Left renal cortex interstitium (tissue), 4 donors: ENCODE results near the gene NBPF3. TPM values are rescaled to one million over a fixed set of nuclear protein-coding genes. Genes with fewer than 3 reads are reported as not detected.
"Not testable (repeated sequence)": the region's sequence is repeated elsewhere in the genome, so short reads cannot be mapped to it uniquely, and the experiment has no call there.

Source experiments
- DNase-seq, 4 donors: peaks; one replicate each; pipeline ENCODE4 v3.0.0-alpha.2; 2013; ENCODE audit warnings: low read depth in 4 of 4, low spot score in 2 of 4, missing footprints in 1 of 4
- polyA plus RNA-seq, 4 donors: library from polyadenylated mRNA; unstranded; fragments of 120-200 nt; gene quantifications; one replicate each; pipeline ENCODE4 v1.2.1, GENCODE V29; 2013; ENCODE audit not compliant: insufficient read length in 4 of 4

Gene NBPF3
- polyA plus RNA-seq, 4 donors, result 15.5 to 21.5 (median 17.2) TPM

DNA sequence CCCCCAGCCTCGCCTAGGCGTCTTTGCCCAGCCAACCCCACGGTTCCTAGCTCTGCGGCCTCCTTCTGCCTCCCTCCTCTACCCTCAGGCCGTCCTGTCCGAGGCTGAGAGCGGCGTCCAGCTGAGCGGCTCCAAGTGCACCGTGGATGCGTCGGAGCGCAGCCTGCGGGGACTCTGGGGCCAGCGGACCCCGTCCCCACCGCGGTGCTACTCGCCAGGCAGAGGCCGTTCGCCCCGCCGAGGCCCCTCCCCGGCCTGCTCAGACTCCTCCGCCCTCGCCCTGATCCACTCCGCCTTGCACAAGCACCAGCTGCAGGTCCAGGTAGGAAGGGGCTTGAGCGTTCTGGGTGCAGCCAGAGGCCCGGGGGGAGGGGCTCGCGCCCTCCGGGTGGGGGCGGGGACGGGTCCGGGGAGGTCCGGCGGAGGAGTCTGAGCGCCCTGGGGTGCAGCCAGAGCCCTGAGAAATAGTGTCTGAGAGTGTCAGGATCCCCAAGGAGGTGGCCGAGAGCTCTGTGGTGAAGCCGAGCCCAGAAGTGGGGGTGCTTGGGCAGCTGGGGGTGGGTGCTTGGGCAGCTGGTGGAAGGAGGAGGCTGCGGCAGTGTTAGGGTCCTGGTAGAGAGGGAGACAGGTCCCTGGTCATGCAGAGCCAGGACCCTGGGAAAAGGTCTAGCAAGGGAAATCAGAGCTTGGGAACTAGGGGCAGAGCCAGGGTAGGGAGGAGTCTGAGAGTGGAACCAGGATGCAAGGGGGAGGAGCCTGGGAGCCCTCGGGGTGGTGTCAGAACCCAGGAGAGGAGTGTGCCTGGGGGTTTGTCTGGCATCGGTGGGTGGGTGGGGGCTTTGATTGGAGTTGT, 3.2 kb upstream of the NBPF3 start:
- DNase-seq, result no peak

DNA sequence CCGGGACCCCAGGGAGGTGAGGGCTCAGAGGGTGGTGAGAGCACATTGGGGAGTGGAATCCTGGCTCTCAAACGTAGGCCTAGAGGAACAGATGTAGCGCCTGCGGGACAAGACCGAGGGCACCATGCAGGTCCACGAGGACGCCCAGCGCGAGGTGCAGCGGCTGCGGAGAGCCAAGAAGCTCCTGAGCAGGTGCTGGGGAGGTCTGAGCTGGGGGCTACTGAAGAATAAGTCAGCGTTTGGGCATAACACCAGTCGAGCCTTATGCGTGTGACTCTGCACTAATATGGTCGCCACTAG, 2.6 kb upstream of the NBPF3 start:
- DNase-seq, result no peak

- not testable (repeated sequence) for DNase-seq
Measured at GRCh38 chr1:21438646-21439312, 1.2 kb upstream of the NBPF3 start.

GRCh38 chr1:21439345-21439720, 604 bp upstream of the NBPF3 start:
- DNase-seq, result no peak

GRCh38 chr1:21440630-21441125, 741 bp downstream of the NBPF3 start:
- not testable (repeated sequence) for DNase-seq

DNA sequence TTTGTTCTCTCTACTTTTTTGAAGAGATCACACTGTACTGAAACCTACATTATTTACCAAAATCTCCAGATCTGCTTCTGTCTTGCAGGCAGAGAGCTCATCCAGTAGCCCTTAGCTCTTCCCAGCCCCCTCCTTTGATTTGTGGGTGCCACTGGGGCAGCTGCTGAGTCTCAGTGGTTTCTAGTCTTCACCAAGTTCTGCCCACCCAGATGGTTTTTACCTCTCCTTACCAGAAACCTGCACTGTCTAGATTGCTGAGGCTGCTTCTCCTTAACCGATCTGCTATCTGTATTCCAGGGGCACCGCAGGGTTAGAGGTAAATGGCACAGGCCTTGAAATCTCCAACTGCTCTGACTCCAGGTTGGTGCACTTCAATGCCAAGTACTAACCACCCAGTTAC, 6.7 kb downstream of the NBPF3 start:
- not testable (repeated sequence) for DNase-seq

DNA sequence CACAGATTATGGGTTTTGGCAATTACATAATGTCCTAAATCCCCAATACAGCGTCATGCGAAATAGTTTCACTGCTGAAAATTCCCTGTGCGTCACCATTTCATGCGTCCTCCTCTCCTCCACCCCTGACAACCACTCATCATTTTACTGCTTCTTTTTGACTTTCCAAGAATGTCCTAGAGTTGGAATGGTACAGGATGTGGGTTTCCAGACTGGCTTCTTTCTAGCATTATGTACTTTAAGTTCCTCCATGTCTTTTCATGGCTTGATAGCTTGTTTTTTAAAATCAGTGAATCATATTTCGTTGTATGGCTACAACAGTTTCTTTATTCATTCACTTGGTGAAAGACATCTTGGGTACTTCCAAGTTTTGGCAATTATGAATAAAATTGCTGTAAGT, 7.4 kb downstream of the NBPF3 start:
- DNase-seq, result no peak

GRCh38 chr1:21449906-21450305, 10.0 kb downstream of the NBPF3 start:
- no peak for DNase-seq

DNA sequence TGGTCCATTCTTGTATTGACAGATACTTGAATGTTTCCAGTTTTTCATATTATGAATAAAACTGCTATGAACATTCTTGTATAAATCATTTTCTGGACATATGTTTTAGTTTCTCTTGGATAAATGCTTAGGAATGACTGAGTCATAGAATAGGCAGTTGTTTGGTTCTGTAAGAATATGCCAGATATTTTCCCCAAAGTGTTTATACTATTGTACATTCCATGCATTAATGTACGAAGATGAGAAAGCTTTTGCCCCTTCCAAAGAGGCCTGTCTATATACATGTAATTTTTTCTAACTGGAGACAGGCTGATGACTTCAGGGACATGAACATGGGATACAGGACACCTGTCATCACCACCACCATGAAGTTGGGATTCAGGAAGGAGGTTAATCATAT, 11.3 kb downstream of the NBPF3 start:
- no peak for DNase-seq

DNA sequence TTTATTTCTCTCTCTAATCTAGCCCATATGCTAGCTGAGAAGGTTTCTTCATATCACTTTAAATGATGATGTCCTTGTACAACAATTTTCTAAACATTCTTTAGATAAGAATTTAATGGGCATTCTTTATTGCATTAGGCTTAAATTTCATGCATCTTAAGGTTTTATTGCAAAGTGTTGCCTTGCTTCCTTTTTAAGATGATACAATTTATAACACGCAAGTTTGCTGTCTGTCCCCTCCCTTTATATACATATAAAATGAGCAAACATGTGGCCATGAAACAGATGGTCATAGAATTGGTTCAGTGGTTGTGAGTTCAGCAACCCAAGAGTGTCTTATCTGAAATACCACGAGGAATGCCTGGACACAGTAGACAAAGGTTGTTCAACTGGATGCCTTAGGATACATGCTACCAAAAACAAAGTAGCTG, 12.1 kb downstream of the NBPF3 start:
- DNase-seq, result no peak

- not testable (repeated sequence) for DNase-seq
Measured at GRCh38 chr1:21453964-21454614, 14.2 kb downstream of the NBPF3 start.

DNA sequence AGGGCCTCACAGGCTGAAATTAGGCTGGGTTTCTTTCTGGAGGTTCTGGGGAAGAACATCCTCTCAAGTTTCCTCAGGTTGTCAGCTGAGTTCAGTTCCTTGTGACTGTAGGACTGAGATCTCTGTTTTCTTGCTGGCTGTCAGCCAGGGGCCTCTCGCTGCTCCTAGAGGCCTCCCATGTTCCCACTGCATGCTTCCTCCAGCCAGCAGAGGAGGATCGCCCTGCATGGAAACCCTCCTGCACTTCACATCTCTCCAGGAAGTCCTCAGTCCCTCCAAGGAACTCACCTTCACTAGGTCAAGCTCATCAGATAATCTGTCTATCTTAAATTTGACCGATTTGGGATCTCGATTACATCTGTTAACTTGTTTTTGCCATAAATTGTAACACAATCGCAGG, 15.0 kb downstream of the NBPF3 start:
- not testable (repeated sequence) for DNase-seq

- no peak for DNase-seq
Measured at GRCh38 chr1:21457654-21458053, 17.7 kb downstream of the NBPF3 start.

DNA sequence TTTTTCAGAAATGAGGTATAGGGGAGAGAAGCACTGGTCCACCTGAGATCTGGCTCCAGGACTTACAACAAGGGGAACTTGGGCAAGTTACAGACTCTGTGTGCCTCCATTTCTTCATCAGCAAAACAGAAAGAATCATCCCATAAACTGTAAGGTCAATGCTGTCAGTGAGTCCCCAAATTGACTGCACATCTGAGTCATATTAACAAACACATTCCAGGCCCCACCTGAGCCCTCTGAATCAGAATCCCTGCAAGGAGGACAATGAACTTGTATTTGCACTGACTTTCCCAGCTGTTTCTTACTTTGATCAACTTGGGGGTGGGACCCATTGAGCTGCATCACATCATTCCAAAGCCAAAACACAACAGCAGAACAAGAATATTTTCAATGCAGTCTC, 25.2 kb downstream of the NBPF3 start:
- not testable (repeated sequence) for DNase-seq

DNA sequence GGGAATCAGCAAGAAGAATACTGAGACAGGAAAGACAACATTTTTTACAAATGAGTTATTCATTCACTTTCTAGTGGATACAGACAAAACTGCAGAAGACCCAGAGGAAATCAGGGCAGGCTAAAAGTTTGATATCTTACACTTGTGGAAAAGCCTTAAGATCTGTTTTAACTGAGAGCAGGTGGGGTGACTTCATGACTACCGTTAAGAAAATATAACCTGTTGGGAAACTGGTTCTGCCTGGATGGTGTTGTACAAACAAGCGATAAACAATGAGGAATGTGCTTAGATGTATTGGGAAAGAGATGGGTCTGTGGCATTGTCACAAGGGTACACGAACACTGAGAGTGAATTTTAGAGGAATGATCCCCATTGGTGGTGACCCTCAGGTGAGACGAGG, 28.0 kb downstream of the NBPF3 start:
- not testable (repeated sequence) for DNase-seq

DNA sequence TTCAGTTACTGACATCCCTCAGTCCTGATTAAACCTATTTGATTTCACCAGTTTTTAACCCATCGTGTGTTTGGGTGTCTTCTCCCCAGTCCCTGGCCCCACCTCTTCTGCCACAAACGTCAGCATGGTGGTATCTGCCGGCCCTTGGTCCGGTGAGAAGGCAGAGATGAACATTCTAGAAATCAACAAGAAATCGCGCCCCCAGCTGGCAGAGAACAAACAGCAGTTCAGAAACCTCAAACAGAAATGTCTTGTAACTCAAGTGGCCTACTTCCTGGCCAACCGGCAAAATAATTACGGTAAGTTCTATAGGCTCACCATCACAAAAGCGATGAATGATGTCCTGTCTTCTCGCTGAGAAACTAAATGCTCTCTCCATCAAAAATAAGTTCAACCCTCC, 28.7 kb downstream of the NBPF3 start:
- DNase-seq, result no peak

DNA sequence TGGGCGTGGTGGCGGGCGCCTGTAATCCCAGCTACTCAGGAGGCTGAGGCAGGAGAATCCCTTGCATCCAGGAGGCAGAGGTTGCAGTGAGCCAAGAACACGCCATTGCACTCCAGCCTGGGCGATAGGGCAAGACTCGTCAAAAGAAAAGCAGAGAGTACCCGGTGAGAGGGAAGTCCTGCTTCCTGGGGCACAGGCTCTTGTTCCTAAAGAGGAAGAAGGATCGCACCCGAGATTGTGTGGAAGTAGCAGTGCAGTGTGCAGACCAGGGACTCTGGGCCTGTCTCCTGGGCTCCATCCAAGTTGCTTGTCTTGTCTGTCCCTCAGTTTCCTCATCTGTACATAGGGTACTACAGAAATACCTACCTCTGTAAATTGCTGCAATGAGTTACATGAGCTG, 29.6 kb downstream of the NBPF3 start:
- DNase-seq, result no peak

GRCh38 chr1:21472861-21473260, 32.9 kb downstream of the NBPF3 start:
- DNase-seq, result no peak

- DNase-seq, result no peak
Measured at GRCh38 chr1:21478356-21478755, 38.4 kb downstream of the NBPF3 start.

DNA sequence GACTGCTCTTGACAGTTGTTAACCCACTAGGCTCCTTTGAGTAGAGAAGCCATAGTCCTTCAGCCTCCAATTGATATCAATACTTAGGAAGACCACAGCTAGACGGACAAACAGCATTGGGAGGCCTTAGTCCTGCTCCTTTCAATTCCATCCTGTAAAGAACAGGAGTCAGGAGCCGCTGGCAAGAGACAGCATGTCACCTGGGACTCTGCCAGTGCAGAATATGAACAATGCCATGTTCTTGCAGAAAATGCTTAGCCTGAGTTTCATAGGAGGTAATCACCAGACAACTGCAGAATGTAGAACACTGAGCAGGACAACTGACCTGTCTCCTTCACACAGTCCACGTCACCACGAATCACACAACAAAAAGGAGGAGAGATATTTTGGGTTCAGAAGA, 43.9 kb downstream of the NBPF3 start:
- not testable (repeated sequence) for DNase-seq

DNA sequence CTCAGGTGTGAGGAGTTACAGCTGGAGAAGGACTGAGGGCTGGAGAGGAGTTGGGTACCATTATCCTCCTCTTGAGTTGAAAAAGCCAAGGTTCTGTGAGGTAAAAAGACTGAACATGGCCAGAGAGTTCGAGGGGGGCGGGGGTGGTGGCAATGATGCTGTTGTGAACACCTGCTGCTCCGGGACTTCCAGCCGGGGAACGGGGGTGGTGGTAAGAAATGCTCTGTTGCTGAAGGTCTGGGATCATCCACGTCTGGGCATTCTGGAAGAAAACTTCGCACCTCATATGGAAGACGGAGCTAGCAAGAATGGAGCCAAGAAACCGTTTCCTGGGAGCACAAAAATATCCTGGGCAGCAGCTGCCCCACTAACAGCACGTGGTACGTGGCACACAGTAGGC, 49.2 kb downstream of the NBPF3 start:
- no peak for DNase-seq
